Activated CD4-positive, alpha-beta memory T cell treated with anti-CD3 and anti-CD28 coated beads, Interleukin-2, amount 10 ng/mL, durations not matched to agents 7 days and 5 days (primary cell): ENCODE data around the gene EXOSC1. TPM values are rescaled to one million over a fixed set of nuclear protein-coding genes. Genes with fewer than 3 reads are reported as not detected.

Experiments used
- CTCF ChIA-PET: fragments of 350-600 bp; sonication (Branson Sonifier 250); formaldehyde crosslinking; loops from one replicate; lab custom pipeline; 2021; ENCODE audit warnings: antibody characterized with exemption, inconsistent platforms; lab: Charles Lee
- POLR2A ChIA-PET: fragments of 350-600 bp; sonication (Branson Sonifier 250); formaldehyde crosslinking; loops from one replicate; lab custom pipeline; 2021; ENCODE audit warnings: antibody characterized with exemption; lab: Charles Lee
- DNase-seq: peaks from one replicate; pipeline ENCODE4 v3.0.0-alpha.2; 2020
- H3K27ac Mint-ChIP-seq: one replicate; pipeline ENCODE4 v1.8.0; 2021; ENCODE audit warnings: mild to moderate bottlenecking, mixed read lengths
- H3K27me3 Mint-ChIP-seq: one replicate; pipeline ENCODE4 v1.8.0; 2021; ENCODE audit warnings: mixed read lengths
- H3K36me3 Mint-ChIP-seq: one replicate; pipeline ENCODE4 v1.8.0; 2021; ENCODE audit warnings: low read depth, mixed read lengths
- H3K4me1 Mint-ChIP-seq: one replicate; pipeline ENCODE4 v1.8.0; 2021; ENCODE audit warnings: mixed read lengths
- H3K4me3 Mint-ChIP-seq: one replicate; pipeline ENCODE4 v1.8.0; 2021; ENCODE audit warnings: mild to moderate bottlenecking, mixed read lengths
- H3K9me3 Mint-ChIP-seq: one replicate; pipeline ENCODE4 v1.8.0; 2021; ENCODE audit warnings: mixed read lengths
- total RNA-seq, 2 experiments: library from RNA; stranded (reverse); gene quantifications; one replicate each; pipeline ENCODE4 v1.2.3, GENCODE V29; 2021

EXOSC1 gene
- total RNA-seq, 2 experiments from 2014 or later = 49.3 to 49.8 TPM

- H3K4me1 Mint-ChIP-seq = peaks cover 10% of the 10 kb centered on the region
- POLR2A ChIA-PET = interaction anchor here (0.8 to 1.5 kb wide), 5 partner anchors 12 to 54 kb away, joined by 3 to 4 read pairs (median 3); partner anchors contain the start of gene RRP12
- H3K36me3 Mint-ChIP-seq = peaks cover 70% of the 10 kb centered on the region
- CTCF ChIA-PET = no interaction called here
- no peak overlapping the region for H3K4me3 Mint-ChIP-seq
- no peaks in the 10 kb centered on the region for H3K27me3 Mint-ChIP-seq
- peak overlapping the region; percentile 57 for H3K27ac Mint-ChIP-seq
- no peaks in the 10 kb centered on the region for H3K9me3 Mint-ChIP-seq
- DNase-seq = no peak
Measured at GRCh38 chr10:97454330-97455036, 8.7 kb upstream of the EXOSC1 start.

GRCh38 chr10:97452352-97452751 lies 6.5 kb upstream of the EXOSC1 start:
- POLR2A ChIA-PET = interaction anchor here (1.2 kb wide), 1 partner anchor 9 kb away, joined by 5 read pairs; no protein-coding TSS in a partner anchor
- Mint-ChIP-seq H3K36me3 (peaks cover 60% of the 10 kb centered on the region), H3K27ac (no peak overlapping the region)

GRCh38 chr10:97451605-97452004 lies 5.8 kb upstream of the EXOSC1 start:
- peaks cover 34% of the 10 kb centered on the region for H3K4me1 Mint-ChIP-seq
- no peak overlapping the region for H3K27ac Mint-ChIP-seq
- H3K9me3 Mint-ChIP-seq = no peaks in the 10 kb centered on the region
- H3K27me3 Mint-ChIP-seq = no peaks in the 10 kb centered on the region
- H3K4me3 Mint-ChIP-seq = no peak overlapping the region
- peaks cover 53% of the 10 kb centered on the region for H3K36me3 Mint-ChIP-seq
- no peak for DNase-seq
- POLR2A ChIA-PET = no interaction called here
- CTCF ChIA-PET = no interaction called here

More at GRCh38 chr10:97452352-97452751, 6.5 kb upstream of the EXOSC1 start:
- Mint-ChIP-seq H3K4me3 (no peak overlapping the region), H3K4me1 (peaks cover 26% of the 10 kb centered on the region), H3K9me3 (no peaks in the 10 kb centered on the region), H3K27me3 (no peaks in the 10 kb centered on the region)
- no peak for DNase-seq
- CTCF ChIA-PET = no interaction called here

DNA sequence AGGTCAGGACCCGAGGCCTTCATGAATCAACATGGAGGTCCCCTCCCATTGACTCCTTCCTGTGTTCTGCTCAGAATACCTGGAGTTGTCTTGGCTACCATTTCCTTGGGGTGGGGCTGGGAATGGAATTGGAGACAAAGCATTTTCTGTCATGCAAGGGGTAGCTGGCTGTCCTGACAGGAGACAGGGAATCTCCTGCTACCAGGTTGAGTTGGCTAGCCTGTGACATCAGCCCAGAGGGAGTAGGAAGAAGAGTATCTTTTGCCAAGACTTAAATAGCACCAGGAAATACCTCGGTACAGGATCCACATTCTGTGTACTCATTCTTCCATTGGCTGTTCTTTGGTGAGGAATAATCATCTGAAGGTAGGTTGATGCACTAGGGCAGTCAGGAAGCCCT lies 5.0 kb upstream of the EXOSC1 start:
- DNase-seq = no peak
- ChIA-PET POLR2A (no interaction called here), CTCF (no interaction called here)
- Mint-ChIP-seq H3K4me3 (no peak overlapping the region), H3K4me1 (peaks cover 40% of the 10 kb centered on the region), H3K36me3 (peaks cover 48% of the 10 kb centered on the region), H3K9me3 (no peaks in the 10 kb centered on the region), H3K27me3 (no peaks in the 10 kb centered on the region), H3K27ac (no peak overlapping the region)

- no peaks in the 10 kb centered on the region for H3K9me3 Mint-ChIP-seq
- no peaks in the 10 kb centered on the region for H3K27me3 Mint-ChIP-seq
- ChIA-PET POLR2A (interaction anchor here (1.0 to 3.5 kb wide), 8 partner anchors 11 to 44 kb away, joined by 4 to 18 read pairs (median 7); partner anchors contain the start of gene RRP12), CTCF (interaction anchor here (0.8 to 2.5 kb wide), 6 partner anchors 11 to 44 kb away, joined by 3 to 9 read pairs (median 3); partner anchors contain the start of gene RRP12)
- no peak for DNase-seq
- H3K4me1 Mint-ChIP-seq = peaks cover 51% of the 10 kb centered on the region
- peak overlapping the region; percentile 85 for H3K27ac Mint-ChIP-seq
- H3K4me3 Mint-ChIP-seq = peak overlapping the region; percentile 89
- peaks cover 22% of the 10 kb centered on the region for H3K36me3 Mint-ChIP-seq
Measured at GRCh38 chr10:97445357-97445721, 467 bp downstream of the EXOSC1 start.

DNA sequence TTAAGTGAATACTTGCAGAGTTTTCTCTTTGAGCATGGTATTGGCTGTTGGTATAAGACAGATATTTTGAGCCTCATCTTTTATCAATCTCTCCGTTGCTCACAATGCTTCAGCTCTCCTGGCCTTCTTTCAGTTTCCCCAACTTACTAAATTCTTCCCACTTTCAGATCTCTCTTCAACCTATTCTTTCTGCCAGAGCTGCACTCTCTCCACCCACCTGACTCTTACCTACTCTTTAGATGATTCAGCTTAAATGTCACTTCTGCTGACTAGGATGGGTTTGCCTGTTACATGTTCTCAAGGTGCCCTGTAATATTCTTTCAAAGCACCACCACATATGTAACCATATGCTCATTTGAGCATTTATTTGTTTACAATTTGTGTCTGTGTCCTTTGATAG lies 1.6 kb downstream of the EXOSC1 start:
- H3K36me3 Mint-ChIP-seq = peaks cover 28% of the 10 kb centered on the region
- H3K4me1 Mint-ChIP-seq = peaks cover 49% of the 10 kb centered on the region
- no peak for DNase-seq
- H3K27ac Mint-ChIP-seq = no peak overlapping the region
- peak overlapping the region; percentile 89 for H3K4me3 Mint-ChIP-seq
- H3K27me3 Mint-ChIP-seq = no peaks in the 10 kb centered on the region
- CTCF ChIA-PET = interaction anchor here (1.4 to 2.5 kb wide), 5 partner anchors 14 to 43 kb away, joined by 3 to 9 read pairs (median 5); partner anchors contain the start of gene RRP12
- H3K9me3 Mint-ChIP-seq = no peaks in the 10 kb centered on the region
- POLR2A ChIA-PET = interaction anchor here (1.0 to 3.5 kb wide), 8 partner anchors 10 to 111 kb away, joined by 3 to 18 read pairs (median 5); partner anchors contain the start of gene RRP12

GRCh38 chr10:97442277-97442676 lies 3.5 kb downstream of the EXOSC1 start:
- H3K27me3 Mint-ChIP-seq = no peaks in the 10 kb centered on the region

DNA sequence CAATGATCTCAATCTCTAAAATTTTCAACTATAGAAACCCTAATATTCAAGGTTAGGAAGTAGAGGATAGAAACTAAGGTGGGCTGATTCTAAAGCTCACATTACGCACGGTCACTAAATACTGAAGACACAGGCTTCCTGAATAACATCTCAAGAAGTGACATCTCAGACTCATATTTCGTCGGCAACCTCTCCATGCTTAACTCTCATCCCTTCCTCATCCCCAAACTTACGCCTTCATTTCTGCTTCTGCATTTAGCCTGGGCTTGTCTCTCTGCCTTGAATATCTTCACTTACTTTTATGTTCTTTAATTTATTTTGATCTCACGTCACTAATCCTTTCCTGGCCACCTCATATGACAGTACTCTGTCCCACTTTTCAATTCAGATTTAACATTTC lies 10.6 kb downstream of the EXOSC1 start:
- Mint-ChIP-seq H3K27ac (no peak overlapping the region), H3K9me3 (no peaks in the 10 kb centered on the region), H3K4me3 (no peak overlapping the region), H3K4me1 (peaks cover 4% of the 10 kb centered on the region), H3K36me3 (peaks cover 69% of the 10 kb centered on the region), H3K27me3 (no peaks in the 10 kb centered on the region)
- POLR2A ChIA-PET = interaction anchor here (1.3 to 1.9 kb wide), 3 partner anchors 10 to 16 kb away, joined by 3 to 8 read pairs (median 4); no protein-coding TSS in a partner anchor
- CTCF ChIA-PET = interaction anchor here (2.1 kb wide), 1 partner anchor 28 kb away, joined by 6 read pairs; no protein-coding TSS in a partner anchor
- DNase-seq = no peak

More at GRCh38 chr10:97442277-97442676, 3.5 kb downstream of the EXOSC1 start:
- Mint-ChIP-seq H3K4me1 (peaks cover 32% of the 10 kb centered on the region), H3K27ac (no peak overlapping the region), H3K4me3 (no peak overlapping the region), H3K36me3 (peaks cover 34% of the 10 kb centered on the region), H3K9me3 (no peaks in the 10 kb centered on the region)
- DNase-seq = no peak
- CTCF ChIA-PET = interaction anchor here (0.8 to 1.2 kb wide), 2 partner anchors 19 to 36 kb away, joined by 3 read pairs; no protein-coding TSS in a partner anchor
- POLR2A ChIA-PET = interaction anchor here (1.2 kb wide), 2 partner anchors 35 to 41 kb away, joined by 3 to 5 read pairs; partner anchors contain the start of gene RRP12

GRCh38 chr10:97434557-97434956 lies 11.2 kb downstream of the EXOSC1 start:
- no peak overlapping the region for H3K4me3 Mint-ChIP-seq
- no peaks in the 10 kb centered on the region for H3K27me3 Mint-ChIP-seq
- no peak overlapping the region for H3K27ac Mint-ChIP-seq
- POLR2A ChIA-PET = interaction anchor here (0.9 to 1.9 kb wide), 5 partner anchors 10 to 35 kb away, joined by 3 to 8 read pairs (median 4); no protein-coding TSS in a partner anchor
- H3K9me3 Mint-ChIP-seq = no peaks in the 10 kb centered on the region
- no peak for DNase-seq
- peaks cover 7% of the 10 kb centered on the region for H3K4me1 Mint-ChIP-seq
- peaks cover 72% of the 10 kb centered on the region for H3K36me3 Mint-ChIP-seq
- CTCF ChIA-PET = interaction anchor here (2.1 kb wide), 1 partner anchor 27 kb away, joined by 6 read pairs; no protein-coding TSS in a partner anchor

GRCh38 chr10:97434055-97434454 lies 11.8 kb downstream of the EXOSC1 start:
- ChIA-PET POLR2A (interaction anchor here (0.9 to 1.9 kb wide), 5 partner anchors 11 to 35 kb away, joined by 3 to 8 read pairs (median 4); no protein-coding TSS in a partner anchor), CTCF (interaction anchor here (0.8 to 2.1 kb wide), 2 partner anchors 11 to 27 kb away, joined by 3 to 6 read pairs; no protein-coding TSS in a partner anchor)
- Mint-ChIP-seq H3K9me3 (no peaks in the 10 kb centered on the region), H3K27me3 (no peaks in the 10 kb centered on the region), H3K36me3 (peaks cover 72% of the 10 kb centered on the region), H3K27ac (no peak overlapping the region), H3K4me1 (peaks cover 12% of the 10 kb centered on the region), H3K4me3 (no peak overlapping the region)
- DNase-seq = no peak

- Mint-ChIP-seq H3K4me1 (peaks cover 35% of the 10 kb centered on the region), H3K36me3 (peaks cover 63% of the 10 kb centered on the region), H3K4me3 (peak overlapping the region; percentile 90), H3K27me3 (no peaks in the 10 kb centered on the region), H3K9me3 (no peaks in the 10 kb centered on the region), H3K27ac (peak overlapping the region; percentile 87)
- DNase-seq = peak; percentile 53
- ChIA-PET CTCF (interaction anchor here (0.9 to 2.4 kb wide), 6 partner anchors 13 to 149 kb away, joined by 4 to 22 read pairs (median 7); partner anchors contain the start of genes EXOSC1 and ZDHHC16), POLR2A (interaction anchor here (1.2 to 4.2 kb wide), 6 partner anchors 14 to 26 kb away, joined by 3 to 37 read pairs (median 8); partner anchors contain the start of genes EXOSC1 and ZDHHC16)
Measured at GRCh38 chr10:97428572-97428981, 17.2 kb downstream of the EXOSC1 start.

GRCh38 chr10:97427571-97428179 lies 18.1 kb downstream of the EXOSC1 start:
- Mint-ChIP-seq H3K27me3 (no peaks in the 10 kb centered on the region), H3K36me3 (peaks cover 58% of the 10 kb centered on the region), H3K9me3 (no peaks in the 10 kb centered on the region), H3K4me3 (peak overlapping the region; percentile 90), H3K4me1 (peaks cover 44% of the 10 kb centered on the region), H3K27ac (peak overlapping the region; percentile 92)
- ChIA-PET POLR2A (interaction anchor here (1.1 to 4.2 kb wide), 10 partner anchors 9 to 214 kb away, joined by 3 to 37 read pairs (median 5); partner anchors contain the start of genes EXOSC1, FRAT1, RRP12 and ZDHHC16), CTCF (interaction anchor here (0.7 to 2.4 kb wide), 9 partner anchors 12 to 149 kb away, joined by 3 to 22 read pairs (median 4); partner anchors contain the start of genes EXOSC1, RRP12 and ZDHHC16)
- DNase-seq = peak; percentile 50
